GM12878 (cell line): Measurements from ENCODE around the gene FTO. TPM values are rescaled to one million over a fixed set of nuclear protein-coding genes. Genes with fewer than 3 reads are reported as not detected.

Source experiments
- ATAC-seq: fragments of 200-7000 bp; cut with Tn5 transposase; 3 replicates; pipeline ENCODE4 v1.9.1; 2020; ENCODE audit warnings: mild to moderate bottlenecking, moderate library complexity
- BruUV-seq: library from RNA; stranded (reverse); fragments of 400-500 nt; replicated peaks from 2 replicates; lab custom pipeline; 2021; lab: Mats Ljungman, UMichigan
- CTCF ChIA-PET: fragments of 300-600 bp; sonication (Branson Sonifier 250); formaldehyde crosslinking; extraction: SDS; loops from one replicate; lab custom pipeline; 2021; ENCODE audit warnings: inconsistent platforms; lab: Yijun Ruan, JAX
- POLR2A ChIA-PET: fragments of 350-600 bp; formaldehyde crosslinking; extraction: SDS; loops from one replicate; lab custom pipeline; 2021; ENCODE audit warnings: inconsistent platforms; lab: Charles Lee
- RAD21 ChIA-PET: fragments of 300-600 bp; sonication (Branson Sonifier 250); formaldehyde crosslinking; loops from one replicate; lab custom pipeline; 2023; ENCODE audit warnings: antibody characterized with exemption; ENCODE audit not compliant: unreplicated experiment; lab: Charles Lee
- SMC1A ChIA-PET: fragments of 300-600 bp; sonication (Branson Sonifier 250); formaldehyde crosslinking; loops from one replicate; lab custom pipeline; 2023; ENCODE audit not compliant: unreplicated experiment, uncharacterized antibody; lab: Charles Lee
- DNase-seq: peaks from one replicate; pipeline ENCODE4 v3.0.0-alpha.2; 2011; ENCODE audit warnings: low read depth, low spot score
- FAIRE-seq: peaks from 3 replicates; lab custom pipeline; 2011; peaks lifted over from hg19 to GRCh38; lab: Jason Lieb, UNC
- H2AFZ ChIP-seq: 2 replicates; pipeline ENCODE4 v1.6.0; 2011; ENCODE audit warnings: low read depth, low read length, control low read depth; ENCODE audit not compliant: control insufficient read depth
- H3K27ac ChIP-seq: 2 replicates; pipeline ENCODE4 v1.5.1; 2011; ENCODE audit warnings: control low read depth; ENCODE audit not compliant: control insufficient read depth, insufficient read depth
- H3K27me3 ChIP-seq, 2 experiments: replicated peaks in 1 of 2; 2 replicates each; pipeline versions ENCODE4 v1.6.0 to v1.6.1; 2011; ENCODE audit warnings: low read length in 1 of 2; ENCODE audit not compliant: control insufficient read depth in 2 of 2, insufficient read depth in 2 of 2
- H3K36me3 ChIP-seq, 2 experiments: 2 replicates each; pipeline ENCODE4 v1.5.1; 2011; ENCODE audit warnings: low read length in 1 of 2; ENCODE audit not compliant: control insufficient read depth in 2 of 2, insufficient read depth in 2 of 2
- H3K4me1 ChIP-seq: 2 replicates; pipeline ENCODE4 v1.6.1; 2011; ENCODE audit warnings: mild to moderate bottlenecking, low read length, moderate library complexity, mixed read lengths; ENCODE audit not compliant: control insufficient read depth, insufficient read depth
- H3K4me2 ChIP-seq: 2 replicates; pipeline ENCODE4 v1.6.0; 2011; ENCODE audit warnings: control low read depth; ENCODE audit not compliant: control insufficient read depth, insufficient read depth
- H3K4me3 ChIP-seq: fragments of 200-600 bp; sonication (generic); 2 replicates; pipeline ENCODE4 v1.5.1; 2016
- H3K79me2 ChIP-seq: 2 replicates; pipeline ENCODE4 v1.6.0; 2011; ENCODE audit warnings: low read length; ENCODE audit not compliant: control insufficient read depth, insufficient read depth
- H3K9ac ChIP-seq: 2 replicates; pipeline ENCODE4 v1.8.0; 2011; ENCODE audit warnings: low read length, control low read depth, mixed read lengths; ENCODE audit not compliant: control insufficient read depth, insufficient read depth
- H3K9me3 ChIP-seq: replicated peaks from 3 replicates; pipeline ENCODE4 v1.5.1; 2011; ENCODE audit warnings: mild to moderate bottlenecking, low read length; ENCODE audit not compliant: control insufficient read depth, insufficient read depth
- H4K20me1 ChIP-seq: 2 replicates; pipeline ENCODE4 v1.6.0; 2011; ENCODE audit not compliant: control insufficient read depth, insufficient read depth
- E4F1 ChIP-seq: fragments of 450-650 bp; IDR thresholded peaks from 2 replicates; pipeline ENCODE4 v1.6.1; 2018; ENCODE audit warnings: borderline replicate concordance, mild to moderate bottlenecking; ENCODE audit not compliant: partially characterized antibody
- EGR1 ChIP-seq, 2 experiments: IDR thresholded peaks; 1 replicate in 1 of 2; 2 replicates in 1 of 2; pipeline ENCODE4 v1.6.1; 2011 to 2012; ENCODE audit warnings: low read depth in 2 of 2, low read length in 2 of 2, borderline replicate concordance in 1 of 2, mild to moderate bottlenecking in 1 of 2, moderate library complexity in 1 of 2
- FOXM1 ChIP-seq: IDR thresholded peaks from 2 replicates; pipeline ENCODE4 v1.6.1; 2012; ENCODE audit warnings: low read depth, mild to moderate bottlenecking, inconsistent platforms, low read length, moderate library complexity
- HDAC6 ChIP-seq: fragments of 200-600 bp; sonication (generic); IDR thresholded peaks from one replicate; pipeline ENCODE4 v1.8.0; 2017; ENCODE audit warnings: antibody characterized with exemption; ENCODE audit not compliant: unreplicated experiment
- MAX ChIP-seq: IDR thresholded peaks from 2 replicates; pipeline ENCODE4 v1.6.1; 2012; ENCODE audit warnings: low read depth, low read length, improper control_type of control experiment
- MYC ChIP-seq: IDR thresholded peaks from 2 replicates; pipeline ENCODE4 v1.6.1; 2011; ENCODE audit warnings: mild to moderate bottlenecking, low read length, moderate library complexity, inconsistent platforms; ENCODE audit not compliant: insufficient read depth, insufficient replicate concordance, insufficient read length, severe bottlenecking
- NKRF ChIP-seq: fragments of 450-650 bp; conservative IDR thresholded peaks from 2 replicates; pipeline ENCODE4 v1.6.1; 2017; ENCODE audit warnings: mild to moderate bottlenecking, moderate library complexity
- NR2F1 ChIP-seq: fragments of 450-650 bp; conservative IDR thresholded peaks from 2 replicates; pipeline ENCODE4 v1.6.1; 2017; ENCODE audit warnings: mild to moderate bottlenecking
- POLR2AphosphoS2 ChIP-seq: IDR thresholded peaks from 2 replicates; pipeline ENCODE4 v1.6.1; 2011; ENCODE audit warnings: low read depth, mild to moderate bottlenecking, low read length, improper control_type of control experiment, moderate library complexity
- POLR2AphosphoS5 ChIP-seq: IDR thresholded peaks from 2 replicates; pipeline ENCODE4 v1.6.1; 2011; ENCODE audit warnings: mild to moderate bottlenecking, low read length, inconsistent platforms
- RAD51 ChIP-seq: fragments of 450-650 bp; IDR thresholded peaks from 2 replicates; pipeline ENCODE4 v1.6.1; 2016; ENCODE audit warnings: moderate library complexity, mild to moderate bottlenecking, inconsistent platforms
- RCOR1 ChIP-seq: conservative IDR thresholded peaks from 2 replicates; pipeline ENCODE4 v1.6.1; 2012; ENCODE audit warnings: low read depth, low read length, improper control_type of control experiment
- SUZ12 ChIP-seq: fragments of 200-600 bp; sonication (generic); IDR thresholded peaks from one replicate; pipeline ENCODE4 v1.6.1; 2018; ENCODE audit warnings: antibody characterized with exemption, mild to moderate bottlenecking; ENCODE audit not compliant: unreplicated experiment
- TCF12 ChIP-seq: IDR thresholded peaks from 2 replicates; pipeline ENCODE4 v1.6.1; 2011; ENCODE audit warnings: low read depth, mild to moderate bottlenecking, low read length
- TCF3 ChIP-seq: IDR thresholded peaks from 2 replicates; pipeline ENCODE4 v1.6.1; 2012; ENCODE audit warnings: low read depth, mild to moderate bottlenecking, low read length, borderline replicate concordance; ENCODE audit not compliant: insufficient read depth
- WGBS: methylation state at CpG from one replicate; pipeline ENCODE4 v1.1.6; 2016; ENCODE audit warnings: low lambda C conversion rate; ENCODE audit not compliant: insufficient replicate concordance, insufficient coverage; ENCODE audit errors: missing lambda C conversion rate; 5-methylcytosine and 5-hydroxymethylcytosine counted together
- in situ Hi-C: fragments of 300-500 bp; cut with MboI; formaldehyde crosslinking; loops from 9 replicates; pipeline ENCODE4 v1.14.3; 2018; ENCODE audit warnings: mixed read lengths
- intact Hi-C: fragments of 100-400 bp; cut with micrococcal nuclease; formaldehyde crosslinking; loops from one replicate; pipeline ENCODE4 v1.14.2; 2022; ENCODE audit not compliant: unreplicated experiment
- polyA plus RNA-seq, 11 experiments: library from polyadenylated mRNA; depleted of rRNA in 4 of 11; unstranded in 6 of 11; stranded (reverse) in 5 of 11; fragments of >200 nt; fragmentation: Nextera tagmentation in 4 of 11; fragmentation: Illumina TruSeq in 1 of 11; extraction: Ambion mirVana in 4 of 11; extraction: Trizol in 1 of 11; gene quantifications; 1 replicate in 1 of 11; 2 replicates in 10 of 11; pipeline versions ENCODE4 v1.2.1 to v1.2.3, GENCODE V29; 2011 to 2016; ENCODE audit warnings: inconsistent platforms in 2 of 11, missing spikeins in 2 of 11, low read depth in 1 of 11
- total RNA-seq, 4 experiments: library from RNA; depleted of rRNA in 3 of 4; stranded (reverse); fragments of >200 nt in 3 of 4; fragmentation: Illumina TruSeq in 1 of 4; extraction: Trizol in 1 of 4; gene quantifications; 2 replicates each; pipeline versions ENCODE4 v1.2.1 to v1.2.3, GENCODE V29; 2013 to 2021

Gene FTO
- total and polyA plus RNA-seq, 10 of the 15 experiments (the other 5 are each of a cell fraction or from before 2014, with no cell fraction given), result 20.1 to 55.0 (median 47.0) TPM

- Histone ChIP-seq H3K4me2 (no peak overlapping the region), H3K9me3 (no peaks in the 10 kb centered on the region), H3K4me3 (no peak overlapping the region), H3K27me3 (no peaks in the 10 kb centered on the region; a peak in 1 of 4 replicates), H3K9ac (no peak overlapping the region), H3K27ac (no peak overlapping the region), H3K79me2 (no peaks in the 10 kb centered on the region), H4K20me1 (no peaks in the 10 kb centered on the region), H2AFZ (no peak overlapping the region), H3K36me3 (no peaks in the 10 kb centered on the region), H3K4me1 (no peaks in the 10 kb centered on the region)
- POLR2A ChIA-PET, result no interaction called here
- CTCF ChIA-PET, result no interaction called here
- intact Hi-C loops (no loop called here), in situ Hi-C loops (no loop called here)
- SMC1A ChIA-PET, result no interaction called here
- ATAC-seq (no peak), FAIRE-seq (no peak), DNase-seq (no peak)
- BruUV-seq, result no TSS peak
- RAD21 ChIA-PET, result interaction anchor here (0.6 kb wide), 1 partner anchor 297 kb away, joined by 5 read pairs; no protein-coding TSS in a partner anchor
- WGBS, result 51% methylated on average over 4 of the region's 4 CpGs
- TF ChIP-seq MAX, result no peak
- TF ChIP-seq MYC, result no peak
- no peak for TF ChIP-seq POLR2AphosphoS2
- TF ChIP-seq RAD51, result no peak
- TF ChIP-seq NKRF, result no peak
- no peak for TF ChIP-seq TCF12
- no peak for TF ChIP-seq RCOR1
- TF ChIP-seq FOXM1, result no peak
- no peak for TF ChIP-seq E4F1
- no peak for TF ChIP-seq EGR1 (IDR thresholded peaks at IDR 0.05; ENCODE audit: borderline replicate concordance in 1 of 2, low read depth in 2 of 2, low read length in 2 of 2)
- no peak for TF ChIP-seq SUZ12
- no peak for TF ChIP-seq NR2F1
- no peak for TF ChIP-seq POLR2AphosphoS5
- no peak for TF ChIP-seq TCF3
- TF ChIP-seq HDAC6, result no peak
Observed at GRCh38 chr16:54143410-54143809, 439.5 kb downstream of the FTO start.
